Parietal lobe (tissue), 1 donor: Measurements from ENCODE around the gene OR6C74. TPM values are rescaled to one million over a fixed set of nuclear protein-coding genes. Genes with fewer than 3 reads are reported as not detected.

ENCODE experiments used
- total RNA-seq: library from RNA; depleted of rRNA; stranded (reverse); fragments of >200 nt; gene quantifications from one replicate; pipeline ENCODE4 v1.2.3, GENCODE V29; 2014

The OR6C74 gene
- not detected for total RNA-seq

GRCh38 chr12:55244309-55244708 is at the start of gene OR6C74:
Gene OR6C74, plus strand, starts transcription at chr12:55244609. Its CDS starts 2,679 bp downstream, at chr12:55247288.

GRCh38 chr12:55220725-55221124 is 23.7 kb upstream of the OR6C74 start, which contains the start of gene OR10A7:
Gene OR10A7, plus strand, starts transcription at chr12:55221025. Its CDS starts 0 bp downstream, at chr12:55221025.

Other genes with a start within 250 kb of the OR6C74 start
- gene NEUROD4, start 224.6 kb upstream of the OR6C74 start, total RNA-seq, result 4.4 TPM
- not detected for gene OR9K2, start 118.2 kb upstream of the OR6C74 start, total RNA-seq
- gene OR10A7, start 23.6 kb upstream of the OR6C74 start, total RNA-seq, result not detected
- gene OR6C6, start 52.0 kb downstream of the OR6C74 start, total RNA-seq, result not detected
- gene OR6C1, start 69.7 kb downstream of the OR6C74 start, total RNA-seq, result not detected
- not detected for gene OR6C3, start 86.1 kb downstream of the OR6C74 start, total RNA-seq
- gene OR6C75, start 118.4 kb downstream of the OR6C74 start, total RNA-seq, result not detected
- not detected for gene OR6C65, start 155.9 kb downstream of the OR6C74 start, total RNA-seq
- gene OR6C76, start 181.6 kb downstream of the OR6C74 start, total RNA-seq, result not detected
- gene OR6C2, start 199.5 kb downstream of the OR6C74 start, total RNA-seq, result not detected
- gene OR6C70, start 225.5 kb downstream of the OR6C74 start, total RNA-seq, result not detected
- gene OR6C68, start 247.8 kb downstream of the OR6C74 start, total RNA-seq, result not detected